Caco-2 (cell line): ENCODE measurements around the gene DCAF4. TPM values are rescaled to one million over a fixed set of nuclear protein-coding genes. Genes with fewer than 3 reads are reported as not detected.

Experiments used
- BruUV-seq: library from RNA; stranded (reverse); fragments of 400-500 nt; replicated peaks from 2 replicates; lab custom pipeline; 2021; lab: Mats Ljungman, UMichigan
- CTCF ChIA-PET: fragments of 300-600 bp; sonication (Branson Sonifier 250); formaldehyde crosslinking; loops from one replicate; lab custom pipeline; 2022; ENCODE audit warnings: antibody characterized with exemption; lab: Charles Lee
- POLR2A ChIA-PET: fragments of 300-600 bp; sonication (Branson Sonifier 250); formaldehyde crosslinking; loops from one replicate; lab custom pipeline; 2022; ENCODE audit warnings: antibody characterized with exemption; lab: Charles Lee
- DNase-seq, 2 experiments: peaks; one replicate each; pipeline versions ENCODE4 v3.0.0 to v3.0.0-alpha.2; 2020 to 2022
- H3K27me3 ChIP-seq: replicated peaks from 2 replicates; pipeline ENCODE4 v1.6.0; 2011; ENCODE audit warnings: low read length; ENCODE audit not compliant: control insufficient read depth, insufficient read depth
- H3K36me3 ChIP-seq: 2 replicates; pipeline ENCODE4 v1.5.1; 2011; ENCODE audit warnings: low read length; ENCODE audit not compliant: control insufficient read depth, insufficient read depth
- H3K4me1 ChIP-seq: fragments of 250-450 bp; sonication (Bioruptor Pico); 2 replicates; pipeline ENCODE4 v1.5.1; 2020; ENCODE audit warnings: mild to moderate bottlenecking
- H3K4me3 ChIP-seq: 2 replicates; pipeline ENCODE4 v1.5.1; 2011; ENCODE audit warnings: low read depth, mild to moderate bottlenecking, control low read depth, low read length
- H3K9me3 ChIP-seq: fragments of 250-450 bp; sonication (Bioruptor Pico); 2 replicates; pipeline ENCODE4 v1.5.1; 2020; ENCODE audit warnings: mild to moderate bottlenecking, moderate library complexity
- H3K27ac Mint-ChIP-seq: one replicate; pipeline ENCODE4 v1.8.0; 2022; ENCODE audit warnings: mixed read lengths; ENCODE audit not compliant: unreplicated experiment
- H3K27me3 Mint-ChIP-seq: one replicate; pipeline ENCODE4 v1.8.0; 2022; ENCODE audit warnings: mixed read lengths; ENCODE audit not compliant: insufficient read depth, unreplicated experiment
- H3K36me3 Mint-ChIP-seq: one replicate; pipeline ENCODE4 v1.8.0; 2022; ENCODE audit warnings: mild to moderate bottlenecking, mixed read lengths; ENCODE audit not compliant: insufficient read depth, unreplicated experiment
- H3K4me1 Mint-ChIP-seq: one replicate; pipeline ENCODE4 v1.8.0; 2022; ENCODE audit warnings: low read depth, mixed read lengths; ENCODE audit not compliant: unreplicated experiment
- H3K4me3 Mint-ChIP-seq: one replicate; pipeline ENCODE4 v1.8.0; 2022; ENCODE audit warnings: mild to moderate bottlenecking, moderate library complexity, mixed read lengths; ENCODE audit not compliant: unreplicated experiment
- H3K9me3 Mint-ChIP-seq: one replicate; pipeline ENCODE4 v1.8.0; 2022; ENCODE audit warnings: mixed read lengths; ENCODE audit not compliant: unreplicated experiment
- CTCF ChIP-seq, 2 experiments: fragments of 200-600 bp in 1 of 2; IDR thresholded peaks; 1 replicate in 1 of 2; 2 replicates in 1 of 2; pipeline versions ENCODE4 v1.5.1 to v1.8.0; 2011 to 2022; ENCODE audit warnings: antibody characterized with exemption in 1 of 2, control low read depth in 1 of 2, inconsistent platforms in 1 of 2, low read depth in 1 of 2, low read length in 1 of 2, mild to moderate bottlenecking in 1 of 2, moderate library complexity in 1 of 2; ENCODE audit not compliant: insufficient read depth in 1 of 2, severe bottlenecking in 1 of 2, unreplicated experiment in 1 of 2
- intact Hi-C: fragments of 100-400 bp; cut with micrococcal nuclease; formaldehyde crosslinking; loops from one replicate; pipeline ENCODE4 v1.10.0; 2022; ENCODE audit not compliant: unreplicated experiment
- total RNA-seq: library from RNA; stranded (reverse); gene quantifications from 2 replicates; pipeline ENCODE4 v1.2.3, GENCODE V29; 2022

DCAF4 gene
- total RNA-seq, 1 experiment from 2014 or later: 21.1 TPM

- Histone ChIP-seq H3K36me3 (no peaks in the 10 kb centered on the region), H3K9me3 (no peaks in the 10 kb centered on the region), H3K4me3 (no peak overlapping the region), H3K27me3 (no peaks in the 10 kb centered on the region), H3K4me1 (peaks cover 7% of the 10 kb centered on the region; the same call in 1 of the 2 replicates)
- Mint-ChIP-seq H3K4me1 (peaks cover 14% of the 10 kb centered on the region), H3K27me3 (peaks cover 1% of the 10 kb centered on the region), H3K27ac (no peak overlapping the region), H3K4me3 (no peak overlapping the region), H3K9me3 (no peaks in the 10 kb centered on the region), H3K36me3 (no peaks in the 10 kb centered on the region)
- ChIA-PET POLR2A (no interaction called here), CTCF (no interaction called here)
- no peak for DNase-seq
- TF ChIP-seq CTCF (IDR thresholded peaks at IDR 0.05; ENCODE audit: insufficient read depth in 1 of 2, low read depth in 1 of 2, low read length in 1 of 2, severe bottlenecking in 1 of 2, unreplicated experiment in 1 of 2): no peak
- no TSS peak for BruUV-seq
- intact Hi-C loops: no loop called here
Observed at GRCh38 chr14:72906879-72907278, 19.4 kb upstream of the DCAF4 start.

DNA sequence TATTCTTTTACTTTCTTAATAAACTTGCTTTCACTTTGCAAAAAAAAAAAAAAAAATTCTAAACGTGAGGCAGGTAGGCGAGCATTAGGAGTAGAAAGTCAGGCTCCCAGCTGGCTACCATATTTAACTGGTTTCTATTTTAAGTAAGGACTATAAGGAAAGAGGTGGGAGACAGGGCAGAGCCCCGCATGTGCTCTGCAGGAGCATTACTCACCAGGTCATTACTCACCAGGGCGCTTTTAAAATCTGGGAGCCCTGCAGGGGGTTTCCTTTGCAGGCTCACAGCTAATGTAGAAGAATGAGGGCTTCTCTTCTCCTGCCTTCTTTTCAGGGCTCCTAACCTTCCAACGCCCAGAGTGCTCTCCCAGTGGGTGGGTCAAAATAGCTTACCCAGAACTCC is 18.4 kb upstream of the DCAF4 start:
- no peak for TF ChIP-seq CTCF (IDR thresholded peaks at IDR 0.05; ENCODE audit: insufficient read depth in 1 of 2, low read depth in 1 of 2, low read length in 1 of 2, severe bottlenecking in 1 of 2, unreplicated experiment in 1 of 2)
- no peaks in the 10 kb centered on the region for H3K27me3 ChIP-seq
- no peak overlapping the region for H3K4me3 ChIP-seq
- intact Hi-C loops: no loop called here
- H3K4me1 ChIP-seq: peaks cover 7% of the 10 kb centered on the region; the same call in 1 of the 2 replicates
- H3K36me3 ChIP-seq: no peaks in the 10 kb centered on the region
- H3K4me1 Mint-ChIP-seq: peaks cover 12% of the 10 kb centered on the region
- DNase-seq: no peak
- H3K27ac Mint-ChIP-seq: no peak overlapping the region
- no peaks in the 10 kb centered on the region for H3K9me3 Mint-ChIP-seq
- no peak overlapping the region for H3K4me3 Mint-ChIP-seq
- ChIA-PET POLR2A (no interaction called here), CTCF (interaction anchor here (0.8 to 1.7 kb wide), 2 partner anchors 41 to 131 kb away, joined by 3 read pairs; no protein-coding TSS in a partner anchor)
- H3K36me3 Mint-ChIP-seq: no peaks in the 10 kb centered on the region
- no peaks in the 10 kb centered on the region for H3K27me3 Mint-ChIP-seq
- BruUV-seq: no TSS peak
- no peaks in the 10 kb centered on the region for H3K9me3 ChIP-seq

GRCh38 chr14:72909163-72909562 is 17.1 kb upstream of the DCAF4 start:
- peaks cover 7% of the 10 kb centered on the region for H3K27me3 Mint-ChIP-seq
- H3K9me3 Mint-ChIP-seq: no peaks in the 10 kb centered on the region
- ChIA-PET CTCF (interaction anchor here (0.7 to 1.7 kb wide), 2 partner anchors 39 to 233 kb away, joined by 3 read pairs; no protein-coding TSS in a partner anchor), POLR2A (no interaction called here)
- no peak for TF ChIP-seq CTCF (IDR thresholded peaks at IDR 0.05; ENCODE audit: insufficient read depth in 1 of 2, low read depth in 1 of 2, low read length in 1 of 2, severe bottlenecking in 1 of 2, unreplicated experiment in 1 of 2)
- no peaks in the 10 kb centered on the region for H3K36me3 ChIP-seq
- H3K4me1 Mint-ChIP-seq: peaks cover 12% of the 10 kb centered on the region
- H3K27me3 ChIP-seq: no peaks in the 10 kb centered on the region
- H3K4me1 ChIP-seq: peaks cover 7% of the 10 kb centered on the region; the same call in 1 of the 2 replicates
- H3K27ac Mint-ChIP-seq: no peak overlapping the region
- intact Hi-C loops: no loop called here
- no peak overlapping the region for H3K4me3 Mint-ChIP-seq
- no peaks in the 10 kb centered on the region for H3K9me3 ChIP-seq
- H3K4me3 ChIP-seq: no peak overlapping the region
- no peaks in the 10 kb centered on the region for H3K36me3 Mint-ChIP-seq
- no peak for DNase-seq
- no TSS peak for BruUV-seq
